Testis (tissue), 3 donors: ENCODE data around the gene KRT26. TPM values are rescaled to one million over a fixed set of nuclear protein-coding genes. Genes with fewer than 3 reads are reported as not detected.

Experiments
- DNase-seq: peaks from one replicate; pipeline ENCODE4 v3.0.0-alpha.2; 2019
- H3K27ac ChIP-seq, 2 donors: fragments of 200-600 bp; sonication (generic); one replicate each; pipeline ENCODE4 v1.5.1; 2019
- H3K27me3 ChIP-seq: fragments of 200-600 bp; sonication (generic); one replicate; pipeline ENCODE4 v1.5.1; 2019
- H3K36me3 ChIP-seq: fragments of 200-600 bp; sonication (generic); one replicate; pipeline ENCODE4 v1.5.1; 2017; ENCODE audit warnings: low read depth; ENCODE audit errors: missing control alignments
- H3K4me1 ChIP-seq: fragments of 200-600 bp; sonication (generic); one replicate; pipeline ENCODE4 v1.5.1; 2019
- H3K4me3 ChIP-seq, 2 donors: fragments of 200-600 bp; sonication (generic); one replicate each; pipeline ENCODE4 v1.5.1; 2017 to 2019
- H3K9me3 ChIP-seq: fragments of 200-600 bp; sonication (generic); one replicate; pipeline ENCODE4 v1.5.1; 2017
- CTCF ChIP-seq, 3 experiments: fragments of 450-650 bp in 2 of 3; fragments of 200-600 bp in 1 of 3; sonication (generic) in 1 of 3; IDR thresholded peaks; one replicate each; pipeline ENCODE4 v1.5.1; 2016 to 2019; ENCODE audit warnings: antibody characterized with exemption in 3 of 3, mild to moderate bottlenecking in 2 of 3, moderate library complexity in 1 of 3
- POLR2A ChIP-seq: fragments of 450-650 bp; IDR thresholded peaks from one replicate; pipeline ENCODE4 v1.6.1; 2017; ENCODE audit warnings: antibody characterized with exemption, mild to moderate bottlenecking, moderate library complexity
- WGBS, 2 donors: methylation state at CpG; one replicate each; pipeline ENCODE4 v1.1.5; 2018; 5-methylcytosine and 5-hydroxymethylcytosine counted together
- intact Hi-C: fragments of 100-400 bp; cut with DNase I; formaldehyde crosslinking; loops from one replicate; pipeline ENCODE4 v1.15.1; 2023; ENCODE audit warnings: low total_unique reads
- polyA plus RNA-seq: library from polyadenylated mRNA; stranded (reverse); fragments of 350-450 nt; fragmentation: Illumina TruSeq; extraction: RNeasy Lipid Tissue Mini Kit (QIAGEN cat#74804); gene quantifications from one replicate; pipeline ENCODE4 v1.2.3, GENCODE V29; 2014; ENCODE audit warnings: low read depth, low replicate concordance; ENCODE audit not compliant: insufficient read depth
- total RNA-seq, 2 donors: library from RNA; depleted of rRNA; stranded (reverse); fragments of >200 nt; gene quantifications; one replicate each; pipeline ENCODE4 v1.2.3, GENCODE V29; 2016

KRT26 gene
- total and polyA plus RNA-seq, 3 donors from 2014 or later = 0.30 to 0.79 (median 0.62) TPM

GRCh38 chr17:40734018-40734417 is 38.0 kb downstream of the KRT26 start:
- intact Hi-C loops = no loop called here

GRCh38 chr17:40730970-40731369 is 41.0 kb downstream of the KRT26 start:
- WGBS, 2 donors = 82 to 85% methylated on average over 1 of the region's 1 CpG

More at GRCh38 chr17:40734018-40734417, 38.0 kb downstream of the KRT26 start:
- Histone ChIP-seq H3K36me3 (no peaks in the 10 kb centered on the region), H3K27me3 (no peaks in the 10 kb centered on the region), H3K27ac (no peak overlapping the region), H3K4me3 (no peak overlapping the region), H3K9me3 (no peaks in the 10 kb centered on the region), H3K4me1 (no peaks in the 10 kb centered on the region)
- DNase-seq = no peak
- WGBS, 2 donors = 85 to 92% methylated on average over 6 of the region's 6 CpGs
- TF ChIP-seq POLR2A (no peak), CTCF (IDR thresholded peaks at IDR 0.05) (no peak)

GRCh38 chr17:40727447-40728231 is 44.4 kb downstream of the KRT26 start:
- H3K4me3 ChIP-seq = no peak overlapping the region
- H3K4me1 ChIP-seq = no peaks in the 10 kb centered on the region
- H3K36me3 ChIP-seq = no peaks in the 10 kb centered on the region
- H3K9me3 ChIP-seq = no peaks in the 10 kb centered on the region
- 59 to 63% methylated on average over 8 of the region's 8 CpGs for WGBS, 2 donors
- TF ChIP-seq POLR2A = no peak
- TF ChIP-seq CTCF (IDR thresholded peaks at IDR 0.05) = no peak
- no peak overlapping the region for H3K27ac ChIP-seq
- intact Hi-C loops = no loop called here
- no peaks in the 10 kb centered on the region for H3K27me3 ChIP-seq
- no peak for DNase-seq

More at GRCh38 chr17:40730970-40731369, 41.0 kb downstream of the KRT26 start:
- no peaks in the 10 kb centered on the region for H3K27me3 ChIP-seq
- no peaks in the 10 kb centered on the region for H3K9me3 ChIP-seq
- H3K27ac ChIP-seq = no peak overlapping the region
- intact Hi-C loops = no loop called here
- no peak for DNase-seq
- no peaks in the 10 kb centered on the region for H3K36me3 ChIP-seq
- TF ChIP-seq CTCF (IDR thresholded peaks at IDR 0.05) (no peak), POLR2A (no peak)
- H3K4me3 ChIP-seq = no peak overlapping the region
- no peaks in the 10 kb centered on the region for H3K4me1 ChIP-seq

GRCh38 chr17:40726919-40727318 is 45.1 kb downstream of the KRT26 start:
- intact Hi-C loops = no loop called here
- H3K4me3 ChIP-seq = no peak overlapping the region
- no peak overlapping the region for H3K27ac ChIP-seq
- no peak for DNase-seq
- H3K4me1 ChIP-seq = no peaks in the 10 kb centered on the region
- WGBS, 2 donors = 67 to 71% methylated on average over 2 of the region's 2 CpGs
- no peak for TF ChIP-seq CTCF (IDR thresholded peaks at IDR 0.05)
- TF ChIP-seq POLR2A = no peak
- no peaks in the 10 kb centered on the region for H3K9me3 ChIP-seq
- H3K27me3 ChIP-seq = no peaks in the 10 kb centered on the region
- no peaks in the 10 kb centered on the region for H3K36me3 ChIP-seq

GRCh38 chr17:40724656-40725055 is 47.3 kb downstream of the KRT26 start:
- intact Hi-C loops = no loop called here
- H3K9me3 ChIP-seq = no peaks in the 10 kb centered on the region
- H3K4me1 ChIP-seq = no peaks in the 10 kb centered on the region
- H3K36me3 ChIP-seq = no peaks in the 10 kb centered on the region
- TF ChIP-seq POLR2A = no peak
- no peak for TF ChIP-seq CTCF (IDR thresholded peaks at IDR 0.05)
- no peak overlapping the region for H3K27ac ChIP-seq
- no peak for DNase-seq
- no peak overlapping the region for H3K4me3 ChIP-seq
- 55 to 100% methylated on average over 1 of the region's 1 CpG for WGBS, 2 donors
- H3K27me3 ChIP-seq = no peaks in the 10 kb centered on the region
